Measurements from ENCODE around the gene CCL8. TPM values are rescaled to one million over a fixed set of nuclear protein-coding genes. Genes with fewer than 3 reads are reported as not detected.

The CCL8 gene
- total RNA-seq, 1 donor from 2014 or later: 1.6 TPM

DNA sequence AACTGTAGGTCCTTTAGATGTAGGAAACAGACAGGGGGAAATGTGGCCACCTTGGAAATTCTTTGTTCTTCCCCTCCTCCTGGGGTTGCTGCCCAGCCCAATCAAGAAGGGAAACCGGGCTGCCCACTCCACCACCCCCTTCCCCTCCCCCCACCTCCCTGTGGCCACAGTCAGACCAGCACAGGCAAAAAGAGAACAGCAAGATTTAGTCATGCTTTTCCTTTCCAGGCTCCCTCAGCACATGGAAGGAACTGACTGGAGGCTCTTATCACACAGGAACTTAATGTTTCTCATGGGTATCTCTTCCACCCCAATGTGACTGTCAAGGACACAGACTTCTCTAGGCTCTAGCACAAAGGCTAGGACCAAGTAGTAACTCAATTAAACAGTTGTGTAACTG, 46.8 kb downstream of the CCL8 start:
- intact Hi-C loops (cut with DNase I): no loop called here
- Histone ChIP-seq H3K9me3 (no peaks in the 10 kb centered on the region), H3K4me3 (no peak overlapping the region), H3K27ac (no peak overlapping the region), H3K27me3 (ENCODE audit: low read depth) (peaks cover 15% of the 10 kb centered on the region), H3K4me1 (peaks cover 9% of the 10 kb centered on the region), H3K36me3 (no peaks in the 10 kb centered on the region)
- ATAC-seq (no peak), DNase-seq (no peak)
- no peak for TF ChIP-seq CTCF (IDR thresholded peaks at IDR 0.05)

DNA sequence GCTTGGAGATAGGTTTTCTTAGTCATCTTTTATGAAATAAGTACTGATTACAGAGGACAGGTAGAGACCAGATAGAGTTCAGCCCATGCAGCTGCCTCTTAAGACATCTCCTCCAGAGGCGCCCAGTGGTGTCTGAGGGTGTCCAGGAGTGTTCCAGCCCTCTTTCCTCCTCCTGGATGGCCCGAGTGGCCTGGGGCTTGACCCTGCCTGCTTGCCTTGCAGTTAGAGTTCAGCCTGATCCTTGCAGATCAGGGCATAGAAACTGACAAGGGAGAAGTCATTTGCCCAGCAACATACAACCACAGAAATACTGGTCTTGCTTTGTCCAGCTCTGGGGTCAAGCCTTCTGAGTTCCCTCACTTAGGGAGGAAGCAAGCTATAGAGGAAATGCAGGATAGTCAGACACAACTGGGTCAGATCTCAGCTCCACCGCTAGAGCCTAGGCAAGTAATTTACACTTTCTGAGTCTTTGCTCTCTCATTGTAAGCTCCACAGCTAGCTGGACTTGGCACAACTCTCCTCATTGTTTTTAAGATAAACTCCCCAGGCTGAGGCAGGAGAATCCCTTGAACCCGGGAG, 47.4 kb downstream of the CCL8 start:
- no peaks in the 10 kb centered on the region for H3K36me3 ChIP-seq
- intact Hi-C loops (cut with DNase I): no loop called here
- peaks cover 15% of the 10 kb centered on the region for H3K27me3 ChIP-seq (ENCODE audit: low read depth)
- ATAC-seq (peak in 1 of 2 donors; percentile 24), DNase-seq (no peak)
- H3K4me1 ChIP-seq: peaks cover 9% of the 10 kb centered on the region
- no peak overlapping the region for H3K4me3 ChIP-seq
- no peaks in the 10 kb centered on the region for H3K9me3 ChIP-seq
- no peak overlapping the region for H3K27ac ChIP-seq
- TF ChIP-seq CTCF (IDR thresholded peaks at IDR 0.05): no peak

- peaks cover 9% of the 10 kb centered on the region for H3K4me1 ChIP-seq
- no peak for DNase-seq
- no peaks in the 10 kb centered on the region for H3K9me3 ChIP-seq
- intact Hi-C loops (cut with DNase I): no loop called here
- H3K27ac ChIP-seq: no peak overlapping the region
- no peak for ATAC-seq
- no peak for TF ChIP-seq CTCF (IDR thresholded peaks at IDR 0.05)
- peaks cover 6% of the 10 kb centered on the region for H3K27me3 ChIP-seq (ENCODE audit: low read depth)
- H3K36me3 ChIP-seq: no peaks in the 10 kb centered on the region
- no peak overlapping the region for H3K4me3 ChIP-seq
These were observed 48.4 kb downstream of the CCL8 start for GRCh38 chr17:34367486-34368195.

- ATAC-seq: peak in 1 of 2 donors; percentile 34
- Histone ChIP-seq H3K9me3 (no peaks in the 10 kb centered on the region), H3K4me3 (no peak overlapping the region), H3K27ac (no peak overlapping the region), H3K27me3 (ENCODE audit: low read depth) (peaks cover 6% of the 10 kb centered on the region), H3K4me1 (peaks cover 9% of the 10 kb centered on the region), H3K36me3 (no peaks in the 10 kb centered on the region)
- intact Hi-C loops (cut with DNase I): no loop called here
- no peak for DNase-seq
- TF ChIP-seq CTCF (IDR thresholded peaks at IDR 0.05): no peak
These were observed 49.1 kb downstream of the CCL8 start for GRCh38 chr17:34368196-34368945.

GRCh38 chr17:34368946-34369500, 49.8 kb downstream of the CCL8 start:
- Histone ChIP-seq H3K27ac (no peak overlapping the region), H3K36me3 (no peaks in the 10 kb centered on the region), H3K27me3 (ENCODE audit: low read depth) (peaks cover 6% of the 10 kb centered on the region), H3K9me3 (no peaks in the 10 kb centered on the region), H3K4me1 (peaks cover 9% of the 10 kb centered on the region), H3K4me3 (no peak overlapping the region)
- intact Hi-C loops (cut with DNase I): no loop called here
- DNase-seq (no peak), ATAC-seq (peak; percentile 44 to 53)
- TF ChIP-seq CTCF (IDR thresholded peaks at IDR 0.05): no peak

All from lower lobe of right lung (tissue), 2 donors.